AG08396 (cell line): ENCODE measurements around the gene EWSR1.
A peak's percentile ranks its signal among the peaks of the same experiment; 100 is the strongest.
"Not testable (repeated sequence)": the region's sequence is repeated elsewhere in the genome, so short reads cannot be mapped to it uniquely, and the experiment has no call there.

Experiments used
- DNase-seq: peaks from one replicate; pipeline ENCODE4 v3.0.0; 2012; ENCODE audit warnings: low spot score, mixed read lengths

EWSR1 gene

GRCh38 chr22:29247891-29248290 lies 20.2 kb upstream of the EWSR1 start:
- not testable (repeated sequence) for DNase-seq

GRCh38 chr22:29251265-29251664 lies 16.8 kb upstream of the EWSR1 start:
- DNase-seq = no peak

GRCh38 chr22:29251981-29252911 lies 15.8 kb upstream of the EWSR1 start:
- DNase-seq = no peak

- no peak for DNase-seq
These were observed 14.3 kb upstream of the EWSR1 start for GRCh38 chr22:29253561-29254285.

- DNase-seq = no peak
These were observed 13.8 kb upstream of the EWSR1 start for GRCh38 chr22:29254286-29254660.

- DNase-seq = no peak
These were observed 12.9 kb upstream of the EWSR1 start for GRCh38 chr22:29255064-29255621.

GRCh38 chr22:29256606-29257325 lies 11.3 kb upstream of the EWSR1 start:
- DNase-seq = no peak

GRCh38 chr22:29257751-29258181 lies 10.3 kb upstream of the EWSR1 start:
- no peak for DNase-seq

GRCh38 chr22:29258407-29259252 lies 9.4 kb upstream of the EWSR1 start:
- DNase-seq = no peak

- no peak for DNase-seq
These were observed 8.7 kb upstream of the EWSR1 start for GRCh38 chr22:29259253-29259899.

GRCh38 chr22:29260031-29260560 lies 8.0 kb upstream of the EWSR1 start:
- no peak for DNase-seq

- no peak for DNase-seq
These were observed 7.3 kb upstream of the EWSR1 start for GRCh38 chr22:29260601-29261315.

- DNase-seq = no peak
These were observed 4.2 kb upstream of the EWSR1 start for GRCh38 chr22:29263791-29264276.

GRCh38 chr22:29265305-29265704 lies 2.8 kb upstream of the EWSR1 start:
- no peak for DNase-seq

GRCh38 chr22:29265929-29266328 lies 2.1 kb upstream of the EWSR1 start:
- DNase-seq = no peak

GRCh38 chr22:29266564-29267461 lies 1.3 kb upstream of the EWSR1 start:
- no peak for DNase-seq

- no peak for DNase-seq
These were observed 608 bp upstream of the EWSR1 start for GRCh38 chr22:29267462-29267857.

- DNase-seq = peak; percentile 79
These were observed 602 bp downstream of the EWSR1 start for GRCh38 chr22:29268511-29269229.
